ENCODE data around the gene CLOCK.

Gene CLOCK

GRCh38 chr4:55450566-55450965, 96.1 kb downstream of the CLOCK start:
- H3K4me3 ChIP-seq (ENCODE audit: low read depth, low read length), result no peak overlapping the region
- DNase-seq (ENCODE audit: low read depth, low spot score), result no peak
- TF ChIP-seq CTCF (IDR thresholded peaks at IDR 0.05; ENCODE audit: low read depth, low read length), result no peak
- in situ Hi-C loops (cut with HindIII; ENCODE audit: low sequenced_read_pairs), result no loop called here

GRCh38 chr4:55447831-55448230, 98.9 kb downstream of the CLOCK start:
- H3K4me3 ChIP-seq (ENCODE audit: low read depth, low read length), result no peak overlapping the region
- TF ChIP-seq CTCF (IDR thresholded peaks at IDR 0.05; ENCODE audit: low read depth, low read length), result no peak
- in situ Hi-C loops (cut with HindIII; ENCODE audit: low sequenced_read_pairs), result no loop called here
- peak; percentile 35 for DNase-seq (ENCODE audit: low read depth, low spot score)

- in situ Hi-C loops (cut with HindIII; ENCODE audit: low sequenced_read_pairs), result no loop called here
- TF ChIP-seq CTCF (IDR thresholded peaks at IDR 0.05; ENCODE audit: low read depth, low read length), result no peak
- no peak overlapping the region for H3K4me3 ChIP-seq (ENCODE audit: low read depth, low read length)
- no peak for DNase-seq (ENCODE audit: low read depth, low spot score)
Observed at GRCh38 chr4:55447108-55447708, 99.5 kb downstream of the CLOCK start.

- peak; percentile 30 for DNase-seq (ENCODE audit: low read depth, low spot score)
- no peak for TF ChIP-seq CTCF (IDR thresholded peaks at IDR 0.05; ENCODE audit: low read depth, low read length)
- in situ Hi-C loops (cut with HindIII; ENCODE audit: low sequenced_read_pairs), result no loop called here
- no peak overlapping the region for H3K4me3 ChIP-seq (ENCODE audit: low read depth, low read length)
Observed at GRCh38 chr4:55446578-55446922, 100.2 kb downstream of the CLOCK start.

- TF ChIP-seq CTCF (IDR thresholded peaks at IDR 0.05; ENCODE audit: low read depth, low read length), result no peak
- H3K4me3 ChIP-seq (ENCODE audit: low read depth, low read length), result no peak overlapping the region
- in situ Hi-C loops (cut with HindIII; ENCODE audit: low sequenced_read_pairs), result no loop called here
- peak; percentile 79 for DNase-seq (ENCODE audit: low read depth, low spot score)
Observed at GRCh38 chr4:55445921-55446577, 100.7 kb downstream of the CLOCK start.

- in situ Hi-C loops (cut with HindIII; ENCODE audit: low sequenced_read_pairs), result no loop called here
- H3K4me3 ChIP-seq (ENCODE audit: low read depth, low read length), result no peak overlapping the region
- peak; percentile 50 for DNase-seq (ENCODE audit: low read depth, low spot score)
- peak; percentile 58 for TF ChIP-seq CTCF (IDR thresholded peaks at IDR 0.05; ENCODE audit: low read depth, low read length)
Observed at GRCh38 chr4:55444827-55445226, 101.9 kb downstream of the CLOCK start.

Measured in astrocyte of the spinal cord (primary cell).